Measurements from ENCODE around the gene AP2A1.

Gene AP2A1

DNA sequence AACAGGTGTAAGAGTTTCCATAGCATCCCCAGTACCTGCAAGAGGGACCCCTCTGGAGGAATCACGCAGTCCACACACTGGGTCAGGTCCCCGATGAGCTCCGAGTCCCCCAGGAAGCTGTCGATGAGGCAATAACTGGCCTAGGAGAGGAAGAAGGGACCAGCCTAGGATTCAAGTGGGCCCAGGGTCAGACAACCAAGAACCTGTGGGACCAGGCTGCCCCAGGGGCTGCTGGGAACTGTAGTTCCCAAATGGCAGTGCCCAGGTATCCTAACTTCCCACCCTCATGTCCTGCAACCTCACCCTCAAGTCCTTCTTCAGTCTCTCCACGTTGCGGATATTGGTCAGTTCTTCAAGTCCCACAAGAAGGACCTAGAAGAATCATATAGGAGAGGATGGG is 44.5 kb downstream of the AP2A1 start:
- DNase-seq (ENCODE audit: insufficient read length, low spot score) (no peak), FAIRE-seq (no peak)
- TF ChIP-seq, protein P1, sequence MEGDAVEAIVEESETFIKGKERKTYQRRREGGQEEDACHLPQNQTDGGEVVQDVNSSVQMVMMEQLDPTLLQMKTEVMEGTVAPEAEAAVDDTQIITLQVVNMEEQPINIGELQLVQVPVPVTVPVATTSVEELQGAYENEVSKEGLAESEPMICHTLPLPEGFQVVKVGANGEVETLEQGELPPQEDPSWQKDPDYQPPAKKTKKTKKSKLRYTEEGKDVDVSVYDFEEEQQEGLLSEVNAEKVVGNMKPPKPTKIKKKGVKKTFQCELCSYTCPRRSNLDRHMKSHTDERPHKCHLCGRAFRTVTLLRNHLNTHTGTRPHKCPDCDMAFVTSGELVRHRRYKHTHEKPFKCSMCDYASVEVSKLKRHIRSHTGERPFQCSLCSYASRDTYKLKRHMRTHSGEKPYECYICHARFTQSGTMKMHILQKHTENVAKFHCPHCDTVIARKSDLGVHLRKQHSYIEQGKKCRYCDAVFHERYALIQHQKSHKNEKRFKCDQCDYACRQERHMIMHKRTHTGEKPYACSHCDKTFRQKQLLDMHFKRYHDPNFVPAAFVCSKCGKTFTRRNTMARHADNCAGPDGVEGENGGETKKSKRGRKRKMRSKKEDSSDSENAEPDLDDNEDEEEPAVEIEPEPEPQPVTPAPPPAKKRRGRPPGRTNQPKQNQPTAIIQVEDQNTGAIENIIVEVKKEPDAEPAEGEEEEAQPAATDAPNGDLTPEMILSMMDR (IDR thresholded peaks at IDR 0.05; ENCODE audit: insufficient read depth, missing control alignments), result no peak

DNA sequence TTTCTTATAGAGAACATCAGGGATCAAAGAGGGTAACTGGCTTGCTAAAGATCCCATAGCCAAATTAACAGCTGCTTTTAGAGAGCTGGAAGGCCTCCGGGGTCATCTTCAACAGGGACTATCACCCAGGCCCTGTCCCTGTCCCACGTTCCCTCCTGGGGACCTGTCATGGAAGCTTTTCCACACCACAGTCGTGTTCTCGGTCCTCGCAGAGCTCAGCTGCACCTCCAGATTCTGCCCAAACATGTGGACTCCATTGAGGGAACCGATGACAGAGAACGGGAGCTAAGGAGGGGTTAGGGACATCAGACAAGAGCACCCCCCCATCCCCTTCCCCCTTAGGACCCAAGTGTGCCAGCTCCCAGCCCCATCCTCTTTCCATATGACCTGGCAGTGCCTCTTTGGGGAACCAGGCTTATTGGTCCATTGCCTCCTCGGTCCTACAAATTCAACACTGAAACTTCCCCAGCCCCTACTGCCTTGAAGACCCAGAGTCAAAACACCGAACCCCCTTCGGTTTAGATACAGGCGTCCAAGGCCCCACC is 45.7 kb downstream of the AP2A1 start:
- TF ChIP-seq, protein P1 (IDR thresholded peaks at IDR 0.05; ENCODE audit: insufficient read depth, missing control alignments), result no peak
- no peak for FAIRE-seq
- DNase-seq (ENCODE audit: insufficient read length, low spot score), result no peak

DNA sequence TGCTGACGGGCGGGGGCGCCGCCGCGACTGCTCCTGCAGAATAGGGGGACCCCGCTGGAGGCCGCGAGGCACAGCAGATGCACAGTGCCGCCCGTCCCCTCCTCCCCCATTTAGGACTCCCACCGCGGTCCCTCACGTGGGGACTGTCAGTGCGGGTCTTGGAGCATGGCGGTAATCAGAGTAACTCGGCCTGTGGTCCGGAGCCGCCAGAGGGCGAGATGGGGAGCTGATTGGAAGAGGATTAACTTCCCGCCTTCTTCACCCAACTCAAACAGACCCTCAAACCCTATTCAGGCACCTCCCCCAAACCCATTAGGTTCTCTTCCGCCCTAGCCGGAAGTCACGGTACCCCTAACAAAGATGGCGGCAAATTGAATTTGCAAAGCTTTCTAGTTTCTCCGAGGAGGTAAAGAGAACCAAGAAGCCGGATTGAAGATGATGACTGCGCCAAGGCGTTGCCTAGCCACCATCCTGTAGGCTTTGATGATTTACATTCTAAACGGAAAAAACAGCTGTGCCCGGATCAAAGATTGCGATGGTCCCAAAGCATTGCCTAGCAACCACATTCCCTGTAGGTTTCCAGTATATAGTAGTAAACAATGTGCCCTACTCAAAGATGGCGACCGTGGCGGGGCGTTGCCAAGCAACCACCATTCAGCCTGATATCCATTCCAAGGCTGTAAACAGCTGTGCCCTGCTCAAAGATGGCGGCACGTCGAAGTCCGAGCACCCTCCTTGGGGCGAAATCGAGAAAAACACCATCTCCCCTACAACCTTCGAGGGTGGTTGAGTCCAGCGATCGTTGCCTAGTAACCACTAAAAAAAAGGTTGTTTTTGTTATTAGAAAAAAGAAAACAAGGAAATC is 46.4 kb downstream of the AP2A1 start, which contains the start of gene FUZ:
Gene FUZ (minus strand): TSS at position 296 of the 865 bp plus-strand sequence. CDS start 186 bp downstream, at position 110.
- FAIRE-seq, result peak; percentile 87

GRCh38 chr19:49814010-49814409 is 47.2 kb downstream of the AP2A1 start:
- DNase-seq (ENCODE audit: insufficient read length, low spot score), result no peak
- no peak for FAIRE-seq
- TF ChIP-seq, protein P1 (IDR thresholded peaks at IDR 0.05; ENCODE audit: insufficient read depth, missing control alignments), result no peak

More for the DNA sequence above, 46.4 kb downstream of the AP2A1 start, which contains the start of gene FUZ:
- TF ChIP-seq, protein P1 (IDR thresholded peaks at IDR 0.05; ENCODE audit: insufficient read depth, missing control alignments), result peak; percentile 46
- peak; percentile 98 for DNase-seq (ENCODE audit: insufficient read length, low spot score)

DNA sequence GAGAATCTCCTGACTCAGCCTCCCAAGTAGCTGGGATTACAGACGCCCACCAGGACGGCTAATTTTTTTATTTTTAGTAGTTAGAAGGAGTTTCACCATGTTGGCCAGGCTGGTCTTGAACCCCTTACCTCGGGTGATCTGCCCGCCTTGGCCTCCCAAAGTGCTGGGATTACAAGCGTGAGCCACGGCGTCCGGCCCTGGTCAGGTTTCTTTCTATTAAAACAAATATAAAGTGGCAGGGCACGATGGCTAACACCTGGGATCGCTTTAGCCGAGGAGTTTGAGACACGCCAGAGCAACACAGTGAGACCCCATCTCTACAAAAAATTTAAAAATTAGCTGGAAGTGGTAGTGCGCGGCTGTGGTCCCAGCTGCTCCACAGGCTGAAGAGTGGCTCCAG is 49.8 kb downstream of the AP2A1 start:
- no peak for DNase-seq (ENCODE audit: insufficient read length, low spot score)
- TF ChIP-seq, protein P1 (IDR thresholded peaks at IDR 0.05; ENCODE audit: insufficient read depth, missing control alignments), result no peak
- no peak for FAIRE-seq

DNA sequence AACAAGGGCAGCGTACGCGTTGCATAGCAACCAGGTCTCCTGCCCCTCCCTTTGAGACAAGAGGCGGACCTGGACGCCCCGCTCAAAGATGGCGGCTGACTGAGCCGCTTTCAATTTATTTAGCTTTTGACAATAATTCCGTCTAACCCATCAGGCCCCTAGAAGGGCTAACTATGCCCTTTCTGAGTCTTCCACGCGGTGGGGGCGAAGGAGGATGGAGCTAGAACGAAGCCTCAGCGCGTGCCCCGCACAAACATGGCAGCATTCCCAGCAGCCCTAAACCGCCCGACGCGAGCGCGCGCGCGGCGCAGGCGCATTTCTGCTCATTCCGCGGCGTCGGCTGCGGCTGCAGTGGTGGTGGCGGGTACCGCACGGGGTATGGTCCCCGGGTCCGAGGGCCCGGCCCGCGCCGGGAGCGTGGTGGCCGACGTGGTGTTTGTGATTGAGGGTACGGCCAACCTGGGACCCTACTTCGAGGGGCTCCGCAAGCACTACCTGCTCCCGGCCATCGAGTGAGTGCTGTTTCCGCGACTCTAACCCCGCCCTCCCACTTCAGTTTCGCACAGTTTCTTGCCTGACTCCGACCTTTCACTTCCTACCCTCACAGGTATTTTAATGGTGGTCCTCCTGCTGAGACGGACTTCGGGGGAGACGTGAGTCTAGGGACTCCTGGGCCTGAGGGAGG is 51.3 kb downstream of the AP2A1 start, which contains the start of gene MED25:
Gene MED25 (plus strand): TSS at position 326 of the 685 bp plus-strand sequence. CDS start 53 bp downstream, at position 379.
- FAIRE-seq, result no peak
- TF ChIP-seq, protein P1 (IDR thresholded peaks at IDR 0.05; ENCODE audit: insufficient read depth, missing control alignments), result no peak

More for the DNA sequence above, 51.3 kb downstream of the AP2A1 start, which contains the start of gene MED25:
- peak; percentile 71 for DNase-seq (ENCODE audit: insufficient read length, low spot score)
